ENCODE data around the gene NOP14.

NOP14 gene

GRCh38 chr4:2944586-2945526 is 18.4 kb downstream of the NOP14 start:
- H3K4me3 ChIP-seq (ENCODE audit: low read depth, low read length) = no peak overlapping the region
- no peak for DNase-seq (ENCODE audit: low read depth)

DNA sequence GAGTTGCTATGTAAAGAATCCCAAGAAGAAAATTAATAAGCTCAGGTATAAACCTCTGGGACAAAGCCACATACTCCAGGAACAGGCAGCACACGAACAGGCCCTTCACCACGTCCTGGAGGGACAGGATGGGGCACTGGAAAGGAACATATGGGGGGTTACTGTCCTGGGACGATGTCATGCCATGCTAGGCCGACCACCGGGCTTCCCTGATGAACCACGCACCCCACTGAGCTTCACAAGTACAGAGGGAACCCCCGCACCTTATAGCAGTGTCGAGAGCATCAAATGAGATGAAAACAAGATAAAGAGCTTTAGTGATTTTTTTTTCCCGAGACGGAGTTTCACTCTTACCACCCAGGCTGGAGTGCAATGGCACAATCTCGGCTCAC is 19.1 kb downstream of the NOP14 start:
- no peak for DNase-seq (ENCODE audit: low read depth)
- TF ChIP-seq, protein P1, sequence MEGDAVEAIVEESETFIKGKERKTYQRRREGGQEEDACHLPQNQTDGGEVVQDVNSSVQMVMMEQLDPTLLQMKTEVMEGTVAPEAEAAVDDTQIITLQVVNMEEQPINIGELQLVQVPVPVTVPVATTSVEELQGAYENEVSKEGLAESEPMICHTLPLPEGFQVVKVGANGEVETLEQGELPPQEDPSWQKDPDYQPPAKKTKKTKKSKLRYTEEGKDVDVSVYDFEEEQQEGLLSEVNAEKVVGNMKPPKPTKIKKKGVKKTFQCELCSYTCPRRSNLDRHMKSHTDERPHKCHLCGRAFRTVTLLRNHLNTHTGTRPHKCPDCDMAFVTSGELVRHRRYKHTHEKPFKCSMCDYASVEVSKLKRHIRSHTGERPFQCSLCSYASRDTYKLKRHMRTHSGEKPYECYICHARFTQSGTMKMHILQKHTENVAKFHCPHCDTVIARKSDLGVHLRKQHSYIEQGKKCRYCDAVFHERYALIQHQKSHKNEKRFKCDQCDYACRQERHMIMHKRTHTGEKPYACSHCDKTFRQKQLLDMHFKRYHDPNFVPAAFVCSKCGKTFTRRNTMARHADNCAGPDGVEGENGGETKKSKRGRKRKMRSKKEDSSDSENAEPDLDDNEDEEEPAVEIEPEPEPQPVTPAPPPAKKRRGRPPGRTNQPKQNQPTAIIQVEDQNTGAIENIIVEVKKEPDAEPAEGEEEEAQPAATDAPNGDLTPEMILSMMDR (IDR thresholded peaks at IDR 0.05; ENCODE audit: low read depth, low read length, missing control alignments) = no peak
- H3K4me3 ChIP-seq (ENCODE audit: low read depth, low read length) = no peak overlapping the region

More at GRCh38 chr4:2944586-2945526, 18.4 kb downstream of the NOP14 start:
- TF ChIP-seq, protein P1 (IDR thresholded peaks at IDR 0.05; ENCODE audit: low read depth, low read length, missing control alignments) = no peak

DNA sequence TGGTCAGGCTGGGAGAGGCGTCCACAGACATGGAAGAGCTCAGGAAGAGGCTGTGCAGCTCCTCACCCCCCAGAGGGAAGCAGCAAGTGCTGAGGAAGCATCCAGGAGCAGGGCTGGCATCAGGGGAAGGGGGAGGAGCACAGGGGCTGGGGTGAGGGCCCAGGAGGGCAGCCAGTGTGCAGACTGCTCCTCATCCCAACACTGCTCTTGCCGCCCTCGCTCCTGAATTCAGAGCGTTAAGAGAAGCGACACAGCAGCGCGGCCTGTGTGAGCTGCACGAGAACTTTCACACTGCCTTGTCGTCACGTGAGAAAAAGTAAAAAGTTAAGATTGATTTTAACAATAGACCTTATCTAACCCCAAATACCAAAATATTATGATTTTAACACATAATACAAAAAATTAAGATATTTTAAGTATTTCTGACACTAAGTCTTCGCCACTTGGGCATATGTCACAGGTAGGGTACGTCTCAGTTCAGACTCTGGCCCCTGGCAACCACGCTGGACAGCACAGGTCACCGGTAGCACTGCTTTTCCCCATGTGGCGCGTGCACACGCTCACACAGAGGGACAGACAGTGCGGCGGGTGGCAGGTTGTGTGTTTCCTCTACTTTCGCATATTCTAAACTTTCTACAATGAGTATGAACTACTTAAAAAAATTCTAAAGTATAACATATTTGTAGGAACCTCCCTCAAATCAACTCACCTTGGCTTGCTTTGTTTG is 19.7 kb downstream of the NOP14 start:
- TF ChIP-seq, protein P1 (IDR thresholded peaks at IDR 0.05; ENCODE audit: low read depth, low read length, missing control alignments) = no peak
- no peak overlapping the region for H3K4me3 ChIP-seq (ENCODE audit: low read depth, low read length)

DNA sequence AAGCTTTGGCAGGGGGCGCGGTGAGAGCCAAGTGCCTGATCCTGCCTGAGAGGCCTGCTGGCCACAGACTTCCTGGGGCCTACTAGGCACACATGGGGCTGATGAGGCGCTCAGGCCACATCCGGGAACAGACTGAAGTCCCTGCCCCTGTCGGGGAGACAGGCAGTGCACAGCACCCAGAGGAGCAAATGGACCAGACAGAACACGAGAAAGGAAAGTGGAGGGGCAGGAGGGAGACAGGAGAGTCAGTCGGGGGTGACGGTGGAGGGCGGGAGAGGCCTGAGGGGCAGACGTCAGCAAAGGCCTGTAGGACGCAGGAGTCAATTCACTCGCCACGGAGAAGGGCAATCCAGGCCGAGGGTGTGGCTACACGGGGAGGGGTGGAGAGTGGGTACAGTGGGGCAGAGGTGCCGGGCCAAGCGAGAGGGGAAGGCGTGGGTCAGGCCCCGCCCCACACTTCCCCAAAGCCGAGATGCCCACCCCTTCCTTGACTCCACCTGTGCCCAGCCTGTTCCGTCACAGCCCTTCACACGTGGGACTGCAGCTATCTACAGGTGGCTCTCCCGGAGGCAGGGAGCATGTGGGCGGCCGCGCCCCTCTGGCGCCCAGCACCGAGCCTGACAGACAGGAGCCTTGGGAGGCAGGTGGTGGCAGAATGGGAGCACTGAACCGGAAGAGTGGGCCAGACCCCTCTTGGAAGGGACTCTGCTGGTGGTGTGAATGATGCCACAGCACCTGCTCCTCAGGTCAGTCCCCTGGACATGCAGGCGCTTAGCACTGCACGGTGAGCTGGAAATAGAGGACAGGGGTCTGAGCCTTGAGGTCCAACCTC is 20.5 kb downstream of the NOP14 start:
- TF ChIP-seq, protein P1 (IDR thresholded peaks at IDR 0.05; ENCODE audit: low read depth, low read length, missing control alignments) = no peak
- H3K4me3 ChIP-seq (ENCODE audit: low read depth, low read length) = no peak overlapping the region
- DNase-seq (ENCODE audit: low read depth) = no peak

More for the DNA sequence above, 19.7 kb downstream of the NOP14 start:
- no peak for DNase-seq (ENCODE audit: low read depth)

DNA sequence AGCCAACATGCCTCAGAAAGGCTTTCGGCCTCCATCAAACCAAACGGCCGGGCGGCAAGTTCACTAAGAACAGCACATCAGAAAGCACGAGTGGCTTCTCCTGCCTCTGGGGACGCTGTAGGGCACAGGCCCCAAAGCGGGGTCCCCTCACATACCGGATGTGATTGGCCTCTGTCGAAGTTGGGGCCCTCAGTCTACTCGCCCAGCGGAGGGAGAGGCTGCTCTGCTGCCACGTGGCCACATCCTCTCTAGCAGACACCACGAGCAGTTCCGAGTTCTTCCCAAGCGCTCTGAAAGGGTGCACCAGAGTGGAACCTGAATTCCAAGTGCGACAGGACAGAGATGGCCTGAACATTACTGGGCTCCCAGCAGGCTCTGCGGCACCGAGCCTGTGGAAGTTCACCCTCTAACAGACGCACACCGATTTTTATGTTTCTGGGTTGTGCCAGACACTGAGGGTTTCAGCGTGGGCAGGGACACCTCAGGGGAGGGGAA is 21.1 kb downstream of the NOP14 start:
- TF ChIP-seq, protein P1 (IDR thresholded peaks at IDR 0.05; ENCODE audit: low read depth, low read length, missing control alignments) = no peak
- DNase-seq (ENCODE audit: low read depth) = no peak
- no peak overlapping the region for H3K4me3 ChIP-seq (ENCODE audit: low read depth, low read length)
